ENCODE measurements around the gene IGFL2.
"Not testable (repeated sequence)": the region's sequence is repeated elsewhere in the genome, so short reads cannot be mapped to it uniquely, and the experiment has no call there.

IGFL2 gene

DNA sequence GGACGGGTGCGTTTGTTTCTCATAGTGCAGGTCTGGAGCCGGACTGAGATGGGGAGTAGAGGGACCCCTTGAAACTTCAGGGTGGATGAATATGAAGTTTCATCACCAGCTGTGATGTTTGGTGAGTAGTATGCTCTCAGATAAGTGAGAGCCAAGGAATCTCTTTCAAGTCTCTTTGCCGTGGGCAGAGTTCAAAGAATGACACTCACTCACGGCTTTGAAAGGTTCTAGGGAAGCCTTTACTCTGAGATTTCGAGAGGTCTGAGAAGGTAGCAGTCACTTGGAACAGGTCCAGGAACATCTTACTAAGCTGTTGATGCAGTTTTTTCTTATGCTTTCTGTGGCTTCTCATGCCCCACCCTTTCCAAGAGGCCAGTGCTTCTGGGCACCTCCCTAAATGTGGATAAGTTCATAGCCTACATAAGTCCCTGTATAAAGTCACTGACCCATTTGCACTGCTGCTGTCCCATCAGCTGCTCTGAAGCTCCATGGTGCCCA is at the start of gene IGFL2:
TSS of gene IGFL2 (plus strand) at position 448 of the 498 bp plus-strand sequence. CDS start at position 489, 41 bp downstream.
- no peak for DNase-seq

DNA sequence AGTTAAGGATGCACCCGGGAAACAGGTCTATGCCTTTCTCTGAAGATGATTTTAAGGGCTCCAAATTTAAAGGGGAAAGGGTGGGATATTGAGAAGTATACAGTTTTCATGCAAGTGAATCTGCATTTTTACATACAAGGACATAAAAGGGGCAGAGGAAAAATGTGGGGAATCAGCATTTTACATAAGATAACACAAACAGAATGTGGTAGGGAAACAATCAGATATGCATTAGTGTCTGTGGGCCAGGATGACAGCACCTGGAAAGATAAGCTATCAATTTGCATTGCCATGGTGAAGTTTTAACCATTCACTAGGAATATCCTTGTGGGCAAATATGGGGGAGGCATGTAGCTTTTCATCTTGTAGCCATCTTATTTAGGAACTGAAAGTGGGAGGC is 47.7 kb upstream of the IGFL2 start:
- no peak for DNase-seq

DNA sequence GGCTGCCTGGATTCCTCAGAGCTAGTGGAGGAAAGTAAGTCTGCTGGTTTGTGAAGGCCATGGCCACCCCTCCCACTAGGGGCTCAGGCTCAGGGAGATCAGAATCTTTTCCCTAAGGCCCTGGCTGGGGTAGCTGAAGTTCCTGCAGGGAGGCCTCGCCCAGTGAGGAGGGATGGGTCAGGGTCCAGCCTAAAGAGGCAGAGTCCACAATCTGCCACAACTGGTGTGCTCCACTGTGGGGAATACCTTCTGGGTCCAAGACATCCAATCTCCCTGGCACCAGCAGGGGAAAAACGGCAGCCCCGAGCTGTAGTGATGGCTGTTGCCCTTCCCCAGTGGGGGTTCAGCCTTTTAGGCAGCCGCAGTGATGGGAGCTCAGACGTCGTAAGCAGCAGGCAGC is 46.7 kb upstream of the IGFL2 start:
- no peak for DNase-seq

DNA sequence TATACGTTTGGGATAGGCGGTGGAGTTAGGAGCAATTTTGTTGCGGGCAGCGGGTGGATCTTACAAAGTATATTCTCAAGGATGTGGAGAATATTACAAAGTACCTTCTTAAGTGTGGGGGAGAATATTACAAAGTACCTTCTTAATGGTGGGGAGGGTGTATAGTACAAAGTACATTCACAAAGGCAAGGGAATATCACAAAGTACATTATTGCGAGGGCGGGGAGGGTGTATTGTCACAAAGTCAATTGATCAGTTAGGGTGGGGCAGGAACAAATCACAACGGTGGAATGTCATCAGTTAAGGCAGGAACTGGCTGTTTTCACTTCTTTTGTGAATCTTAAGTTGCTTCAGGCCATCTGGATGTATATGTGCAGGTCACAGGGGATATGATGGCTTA is 45.7 kb upstream of the IGFL2 start:
- DNase-seq = not testable (repeated sequence)

DNA sequence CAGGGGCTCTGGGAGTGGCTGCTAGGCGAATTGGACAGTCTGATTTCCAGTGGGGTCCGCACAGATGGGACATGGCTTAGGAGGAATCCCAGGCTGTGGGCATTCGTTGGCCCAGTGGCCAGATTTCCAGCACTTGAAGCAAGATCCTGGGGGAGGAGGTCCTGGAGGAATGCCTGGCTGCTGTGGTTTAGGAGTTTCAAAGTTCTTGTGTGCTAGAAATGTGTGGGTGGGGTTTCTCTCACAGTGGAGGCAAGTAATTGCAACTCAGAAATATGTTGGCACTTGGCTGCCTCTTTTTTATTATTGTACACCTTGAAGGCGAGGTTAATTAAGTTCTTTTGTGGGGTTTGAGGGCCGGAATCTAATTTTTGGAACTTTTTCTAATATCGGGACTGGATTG is 40.7 kb upstream of the IGFL2 start:
- peak; percentile 20 for DNase-seq

DNA sequence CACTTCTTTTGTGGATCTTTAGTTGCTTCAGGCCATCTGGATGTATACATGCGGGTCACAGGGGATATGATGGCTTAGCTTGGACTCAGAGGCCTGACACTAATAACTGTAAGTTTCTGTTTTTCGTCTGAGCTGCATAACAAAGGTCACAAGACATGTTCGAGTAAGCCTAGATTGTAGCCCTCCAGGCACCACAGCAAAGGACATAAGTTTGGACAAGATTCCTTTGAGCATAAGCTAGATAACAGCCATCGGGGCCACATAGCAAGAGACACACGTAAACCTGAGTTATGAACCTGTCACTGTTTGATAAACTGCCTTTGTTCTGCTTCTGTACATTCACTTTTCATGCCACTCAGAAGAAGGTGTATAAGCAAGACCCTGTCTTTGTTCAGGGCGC is 38.2 kb upstream of the IGFL2 start:
- DNase-seq = no peak

DNA sequence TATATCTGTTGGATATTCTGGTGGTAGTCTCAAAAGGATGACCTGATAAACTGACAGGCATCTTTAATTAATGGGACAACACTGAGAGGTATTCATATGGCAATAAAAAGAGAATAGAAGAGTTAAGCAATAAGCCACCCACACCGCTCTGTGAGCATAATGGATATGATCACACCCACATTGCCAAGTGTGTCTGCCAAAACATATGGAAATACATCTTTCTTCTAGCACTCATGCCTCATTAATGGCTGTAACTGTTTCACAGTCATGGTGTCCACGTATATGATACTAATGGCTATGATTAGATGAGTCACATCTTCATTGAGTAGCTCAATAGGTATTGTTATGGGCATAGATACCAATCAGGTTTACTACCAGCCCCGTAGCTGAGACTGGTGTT is 36.7 kb upstream of the IGFL2 start:
- DNase-seq = no peak

DNA sequence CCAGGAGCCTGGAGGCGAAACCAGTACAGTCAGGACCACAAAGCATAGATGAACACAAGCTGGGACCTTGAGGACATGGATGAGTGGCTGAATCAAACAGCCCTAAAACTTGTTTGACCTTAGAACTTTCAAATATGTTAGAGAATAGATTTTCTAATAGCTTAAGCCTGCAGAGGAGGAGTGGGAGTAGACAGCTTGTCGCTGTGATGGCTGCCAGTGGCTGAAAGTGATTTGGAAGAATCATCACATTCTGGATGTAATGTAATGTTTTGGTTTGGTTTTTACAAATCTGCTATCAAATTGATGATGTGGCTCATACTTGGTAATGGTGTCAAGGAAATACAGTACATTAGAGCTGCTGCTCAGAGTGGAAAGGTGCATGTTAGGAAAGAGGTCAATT is 35.5 kb upstream of the IGFL2 start:
- DNase-seq = no peak

DNA sequence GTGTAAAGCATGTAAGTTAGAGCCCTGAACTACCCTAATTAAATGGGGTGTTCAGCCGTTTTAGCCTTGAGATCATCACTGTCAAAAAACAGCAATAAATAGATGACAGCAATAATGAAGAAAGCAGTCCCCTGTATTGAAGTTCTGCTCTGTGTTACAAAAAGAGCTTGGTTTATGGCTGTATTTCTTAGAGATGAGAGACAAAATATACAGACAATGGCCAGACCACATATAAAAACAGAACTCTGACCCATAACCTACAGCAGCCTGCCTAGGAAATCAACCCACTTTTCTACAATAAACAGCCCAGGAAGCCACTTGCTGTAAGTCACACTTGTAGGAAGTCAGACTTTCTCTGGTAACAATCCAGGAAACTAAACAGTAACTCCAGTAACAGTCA is 34.3 kb upstream of the IGFL2 start:
- DNase-seq = no peak

DNA sequence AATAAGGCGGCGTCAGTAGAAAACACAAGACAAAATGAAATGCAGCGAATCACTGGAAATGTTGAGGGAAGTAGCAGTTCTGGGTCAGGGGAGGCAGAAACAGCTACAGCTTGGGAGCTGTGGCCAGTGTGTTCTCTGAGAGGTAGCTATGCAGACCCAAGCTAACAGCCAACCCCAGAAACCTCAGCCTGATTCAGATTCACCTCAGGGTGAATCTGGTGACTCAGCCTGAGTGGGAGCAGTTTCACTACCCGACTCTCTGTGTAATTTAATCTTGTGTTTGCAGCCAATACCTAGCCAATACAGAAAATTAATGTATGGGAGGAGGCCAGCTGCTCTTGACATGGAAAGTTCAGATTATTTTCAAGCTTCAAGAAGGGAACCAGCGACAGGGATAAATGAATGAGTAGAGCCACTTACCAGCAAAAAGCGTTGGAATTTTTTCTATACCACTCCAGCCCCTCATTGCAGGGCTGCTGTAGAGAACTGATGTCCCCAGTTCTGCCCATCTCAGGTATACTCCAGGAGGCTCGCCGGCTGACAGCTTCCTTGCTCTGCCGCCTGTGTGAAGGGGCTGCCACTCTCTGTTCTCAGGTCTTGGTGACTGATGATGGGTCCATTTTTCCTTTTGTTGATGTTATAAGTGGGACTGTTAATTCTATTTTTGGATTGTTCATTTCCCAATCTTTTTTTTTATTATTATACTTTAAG is 32.5 kb upstream of the IGFL2 start:
- peak; percentile 88 for DNase-seq

DNA sequence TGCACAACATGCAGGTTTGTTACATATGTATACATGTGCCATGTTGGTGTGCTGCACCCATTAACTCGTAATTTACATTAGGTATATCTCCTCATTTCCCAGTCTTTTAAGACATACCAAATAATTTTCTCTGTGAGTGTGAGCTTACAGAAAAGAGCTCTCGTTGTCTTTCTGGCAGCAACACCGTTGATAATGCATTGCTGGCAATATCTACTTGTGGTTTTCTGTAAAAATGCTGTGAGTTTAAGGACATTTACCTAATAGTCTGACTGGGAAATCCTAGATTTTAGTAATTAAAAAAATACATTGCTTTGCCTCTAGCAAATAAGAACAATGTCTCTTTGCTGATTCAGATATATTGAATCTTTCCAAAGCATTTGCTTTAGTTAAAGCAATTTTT is 31.9 kb upstream of the IGFL2 start:
- DNase-seq = no peak

DNA sequence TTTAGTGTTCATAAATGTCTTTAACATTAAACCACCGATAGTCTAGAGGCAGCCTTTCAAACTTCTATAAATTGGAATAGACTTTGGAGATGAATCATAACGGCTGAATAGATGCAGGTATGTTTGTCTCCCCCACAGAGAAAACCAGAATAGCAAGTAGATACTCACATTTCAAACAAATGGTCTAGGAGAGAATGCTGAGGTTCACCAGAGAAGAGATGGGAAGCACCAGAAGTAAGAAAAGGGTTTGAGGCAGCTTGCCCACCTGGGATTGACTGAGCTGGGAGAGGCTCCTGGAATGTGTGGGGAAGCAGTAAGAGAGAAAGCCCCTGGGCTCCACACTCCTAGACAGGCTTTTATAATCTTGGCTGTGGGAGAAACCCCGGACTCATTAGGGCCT is 29.9 kb upstream of the IGFL2 start:
- DNase-seq = no peak

DNA sequence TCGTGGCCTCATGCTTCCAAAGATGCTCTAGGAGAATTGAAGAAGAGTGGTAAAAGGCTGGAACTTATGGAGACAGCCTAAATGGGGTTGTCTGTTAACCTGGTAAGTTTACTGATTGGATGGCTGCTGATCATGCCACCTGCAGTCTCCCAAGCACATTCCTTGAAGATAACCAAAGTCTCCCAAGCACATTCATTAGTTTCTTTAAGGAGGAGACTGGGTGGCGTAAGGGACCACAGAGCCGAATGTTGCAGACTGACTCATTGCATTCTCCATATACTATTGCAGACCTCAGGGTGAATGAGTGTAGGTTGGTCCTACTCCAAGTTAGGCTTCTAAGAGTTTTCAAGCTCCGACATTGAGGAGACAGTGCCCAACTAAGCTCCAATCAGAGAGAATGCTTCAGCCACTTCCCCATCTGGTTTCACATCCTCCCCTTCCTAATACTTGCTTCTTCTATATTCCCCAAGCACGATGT is 23.4 kb upstream of the IGFL2 start, which contains the start of gene IGFL3:
TSS of gene IGFL3 (minus strand) at position 51 of the 478 bp plus-strand sequence. CDS start at position 12, 39 bp downstream.
- no peak for DNase-seq

DNA sequence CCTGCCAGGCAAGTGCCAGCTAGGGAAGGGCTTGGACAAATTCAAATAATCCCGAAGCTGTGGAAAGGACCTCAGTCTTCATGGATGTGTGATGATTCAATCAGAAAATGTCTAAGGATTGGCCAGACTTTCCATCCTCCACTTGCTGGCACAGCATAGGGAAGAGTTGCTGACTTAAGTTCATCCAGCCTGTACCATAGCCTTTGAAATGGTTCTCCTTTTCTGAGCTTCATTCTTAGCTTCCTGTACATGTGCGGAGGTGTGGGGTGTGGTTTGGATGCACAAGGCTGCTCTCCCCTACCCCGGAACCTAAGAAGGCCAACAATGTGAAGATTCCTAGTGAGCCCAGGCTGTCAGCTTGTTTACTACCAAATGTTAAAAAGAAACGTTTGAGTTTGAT is 22.6 kb upstream of the IGFL2 start:
- DNase-seq = no peak

DNA sequence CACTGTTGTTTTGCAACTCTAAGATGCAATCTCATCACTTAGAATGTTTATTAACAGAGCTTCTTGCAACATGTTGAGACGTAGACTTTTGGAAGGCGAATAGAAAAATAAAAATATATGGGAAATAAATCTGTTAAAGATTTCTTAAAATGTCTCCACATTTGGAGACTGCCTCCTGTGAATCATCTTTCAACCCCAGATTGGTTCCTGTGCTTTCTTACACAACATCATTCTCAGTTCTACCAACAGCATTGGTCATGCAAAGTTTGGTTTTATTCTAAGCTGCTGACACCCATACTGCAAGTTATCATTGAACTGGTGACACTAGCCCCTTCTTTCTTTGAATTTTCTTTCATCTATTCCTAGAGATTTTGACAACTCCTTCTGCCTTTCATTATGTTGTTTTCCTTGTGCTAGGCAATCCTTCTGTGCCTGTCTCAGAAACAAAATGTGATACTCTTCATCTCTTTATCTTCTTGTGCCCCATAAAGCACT is 21.9 kb upstream of the IGFL2 start:
- DNase-seq = no peak

DNA sequence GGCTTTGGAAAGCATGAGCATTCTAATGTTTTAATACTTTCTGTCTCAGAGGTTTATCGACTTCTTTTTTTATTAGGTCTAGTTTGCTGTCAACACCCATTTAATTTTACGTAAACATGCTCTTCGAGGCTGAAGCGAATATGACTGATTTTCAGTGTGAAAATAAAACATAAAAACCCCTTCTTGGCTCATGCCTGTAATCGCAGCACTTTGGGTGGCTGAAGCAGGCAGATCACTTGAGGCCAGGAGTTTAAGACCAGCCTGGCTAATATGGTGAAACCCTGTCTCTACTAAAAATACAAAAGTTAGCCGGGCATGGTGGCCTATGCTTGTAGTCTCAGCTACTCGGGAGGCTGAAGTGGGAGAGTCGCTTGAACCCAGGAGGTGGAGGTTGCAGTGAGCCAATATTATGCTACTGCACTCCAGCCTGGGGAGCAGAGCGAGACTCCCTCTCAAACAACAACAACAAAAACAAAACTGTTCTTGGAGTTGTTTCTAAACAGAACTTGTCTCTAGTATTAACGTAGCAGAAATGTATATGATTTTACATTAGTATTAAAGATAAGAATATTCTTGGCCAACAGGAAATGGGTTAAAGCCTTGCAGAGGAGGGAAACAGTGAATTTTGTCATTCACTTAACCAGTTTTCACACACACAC is 16.4 kb upstream of the IGFL2 start:
- DNase-seq = no peak

DNA sequence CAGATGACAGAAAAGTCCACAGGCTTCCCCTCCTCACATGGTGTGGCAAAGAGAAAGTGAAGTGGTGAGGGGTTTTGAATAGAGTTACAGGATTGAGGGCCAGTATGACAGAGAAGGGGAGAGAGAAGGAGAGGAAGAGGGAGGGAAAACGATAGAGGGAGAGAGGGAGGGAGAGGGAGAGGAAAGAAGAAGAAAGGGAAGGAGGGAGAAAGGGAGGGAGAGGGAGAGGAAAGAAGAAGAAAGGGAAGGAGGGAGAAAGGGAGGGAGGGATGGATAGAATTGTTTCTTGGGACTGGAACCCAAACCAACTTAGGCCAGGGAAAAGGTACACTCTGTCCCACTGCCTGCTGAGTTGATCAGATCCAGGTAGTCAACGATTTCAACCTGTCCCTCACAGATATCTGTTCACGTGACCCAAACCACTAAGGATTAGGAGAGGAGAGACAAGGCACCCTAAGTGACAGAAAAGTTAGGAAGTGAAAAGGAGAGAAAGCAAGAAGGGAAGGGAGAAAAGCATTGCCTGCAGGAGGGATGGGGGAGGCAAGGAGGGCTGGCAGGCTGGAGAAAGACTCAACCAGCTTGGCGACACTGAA is 15.4 kb upstream of the IGFL2 start:
- DNase-seq = no peak

DNA sequence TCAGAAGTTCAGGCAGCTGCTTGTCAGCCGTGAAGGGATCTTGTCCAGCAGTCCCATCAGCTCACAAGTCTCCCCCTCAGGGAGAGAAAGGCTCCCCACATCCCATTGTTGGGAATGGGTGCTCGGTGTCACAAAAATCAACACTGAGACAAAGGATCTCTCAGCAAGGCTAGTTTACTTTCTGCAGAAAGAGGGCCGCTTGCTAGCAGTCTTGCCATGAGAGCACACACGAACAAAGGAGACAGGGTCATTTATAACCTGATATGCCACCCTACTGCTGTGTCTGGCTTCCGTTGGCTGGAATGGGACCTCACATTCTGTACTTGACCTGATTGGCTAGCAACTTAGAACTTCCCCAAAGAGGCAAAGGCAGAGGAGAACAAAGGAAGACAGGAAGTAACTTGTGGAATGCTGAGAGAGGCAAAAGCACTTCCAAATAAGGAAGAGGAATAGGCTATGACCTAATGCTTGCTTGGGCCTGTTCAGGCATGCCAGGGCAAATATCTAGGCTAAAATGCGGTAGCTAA is 14.9 kb upstream of the IGFL2 start:
- DNase-seq = peak; percentile 98

DNA sequence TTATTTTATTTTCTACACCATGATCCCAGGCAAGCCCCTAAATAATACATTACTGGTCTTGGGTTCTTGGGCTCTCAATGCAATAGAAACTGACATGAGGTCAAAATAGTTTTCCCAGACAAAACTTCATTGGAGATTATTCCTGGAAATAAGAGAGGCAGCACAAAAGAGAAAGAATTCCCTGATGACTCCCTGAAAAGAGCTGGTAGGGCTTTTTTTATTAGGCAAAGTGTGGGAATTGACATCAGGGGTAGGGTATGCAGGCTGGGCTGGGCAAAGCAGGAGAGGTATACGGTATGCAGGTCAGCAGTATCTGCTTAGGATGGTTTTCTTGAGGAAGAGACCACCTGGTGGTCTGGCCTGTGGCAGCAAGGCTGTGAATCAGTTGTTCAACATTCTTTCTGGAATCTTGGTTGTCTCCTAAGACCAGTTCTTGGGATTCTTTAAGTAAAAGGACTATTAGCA is 14.2 kb upstream of the IGFL2 start:
- DNase-seq = no peak

DNA sequence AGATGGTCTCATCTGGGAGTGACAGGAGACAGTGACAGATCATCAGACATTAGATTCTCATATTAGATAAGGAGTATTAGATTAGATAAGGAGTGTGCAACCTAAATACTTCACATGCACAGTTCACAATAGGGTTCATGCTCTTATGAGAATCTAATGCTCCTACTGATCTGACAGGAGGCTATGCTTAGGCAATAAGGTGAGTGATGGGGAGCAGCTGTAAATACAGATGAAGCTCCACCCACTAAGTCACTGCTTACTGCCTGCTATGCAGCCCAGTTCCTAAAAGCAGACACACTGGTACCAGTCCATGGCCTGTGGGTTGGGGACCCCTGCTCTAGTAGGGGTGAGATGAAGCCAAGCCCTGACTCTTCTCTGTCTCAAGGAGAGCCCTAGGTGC is 13.5 kb upstream of the IGFL2 start:
- no peak for DNase-seq

DNA sequence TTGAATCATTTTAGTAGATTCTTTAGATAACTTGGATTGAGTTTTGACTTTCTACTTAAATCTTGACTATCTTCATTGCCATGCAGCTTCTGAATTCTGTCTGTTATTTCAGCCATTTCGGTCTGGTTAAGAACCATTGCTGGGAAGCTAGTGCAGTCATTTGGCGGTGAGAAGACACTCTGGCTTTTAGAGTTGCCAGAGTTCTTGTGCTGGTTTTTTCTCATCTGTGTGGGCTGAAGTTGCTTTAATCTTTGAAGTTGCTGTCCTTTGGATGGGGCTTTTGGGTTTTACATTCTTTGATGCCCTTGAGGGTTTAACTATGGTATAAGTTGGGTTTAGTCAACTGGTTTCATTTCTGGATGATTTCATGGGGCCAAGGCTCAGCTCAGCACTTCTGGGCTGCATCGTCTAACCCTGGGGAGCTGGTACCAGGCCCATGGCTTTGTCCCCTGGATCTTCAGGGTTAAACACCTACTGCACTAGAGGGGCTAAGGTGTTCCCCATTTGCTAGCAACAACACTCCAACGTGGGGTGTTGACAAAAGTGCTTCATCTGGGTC is 10.0 kb upstream of the IGFL2 start:
- no peak for DNase-seq

DNA sequence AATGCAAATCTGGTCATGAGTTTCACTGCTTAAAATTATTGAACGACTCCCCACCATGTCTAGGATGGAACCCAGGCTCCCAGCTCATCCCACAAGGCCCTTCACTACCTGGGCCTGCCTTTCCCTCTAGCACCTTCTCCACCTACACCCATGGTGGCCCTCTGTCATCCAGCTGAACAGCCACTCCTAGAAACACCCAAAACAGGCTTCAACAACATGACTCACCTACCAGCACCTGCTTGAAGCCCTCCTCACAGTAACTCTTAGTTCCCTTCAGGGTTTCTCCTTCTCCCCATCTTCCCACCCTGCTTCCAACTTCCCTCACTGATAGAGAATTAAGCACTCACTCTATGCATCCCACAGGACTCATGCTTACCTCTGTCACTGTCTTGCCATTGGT is 6.6 kb upstream of the IGFL2 start:
- no peak for DNase-seq

DNA sequence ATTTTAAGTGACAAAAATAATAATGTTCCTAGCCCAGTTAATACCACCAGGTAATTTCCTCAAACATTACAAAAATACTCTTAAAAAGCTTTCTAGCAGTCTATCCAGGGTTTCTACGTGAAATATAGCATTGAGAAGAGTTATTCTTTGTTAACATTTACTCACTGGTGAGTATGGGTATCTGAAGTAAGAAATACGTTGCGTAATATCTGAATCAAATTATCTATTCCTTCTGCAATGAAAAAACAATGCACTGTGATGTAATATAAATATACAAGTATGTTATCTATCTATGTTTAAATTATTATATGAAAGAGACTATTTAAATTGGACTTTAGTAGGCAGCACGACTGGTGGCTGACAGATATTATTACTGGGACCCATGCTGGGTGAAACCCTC is 5.7 kb upstream of the IGFL2 start:
- DNase-seq = no peak

All from kidney glomerular epithelial cell (primary cell).